HG03103 (cell line): ENCODE results near the gene PYGB.
"Not testable (repeated sequence)": the region's sequence is repeated elsewhere in the genome, so short reads cannot be mapped to it uniquely, and the experiment has no call there.

Experiments
- ATAC-seq: cut with Tn5 transposase; IDR thresholded peaks from one replicate; pipeline ENCODE4 v1.9.1; 2021; ENCODE audit warnings: low read depth; ENCODE audit not compliant: unreplicated experiment

PYGB gene

DNA sequence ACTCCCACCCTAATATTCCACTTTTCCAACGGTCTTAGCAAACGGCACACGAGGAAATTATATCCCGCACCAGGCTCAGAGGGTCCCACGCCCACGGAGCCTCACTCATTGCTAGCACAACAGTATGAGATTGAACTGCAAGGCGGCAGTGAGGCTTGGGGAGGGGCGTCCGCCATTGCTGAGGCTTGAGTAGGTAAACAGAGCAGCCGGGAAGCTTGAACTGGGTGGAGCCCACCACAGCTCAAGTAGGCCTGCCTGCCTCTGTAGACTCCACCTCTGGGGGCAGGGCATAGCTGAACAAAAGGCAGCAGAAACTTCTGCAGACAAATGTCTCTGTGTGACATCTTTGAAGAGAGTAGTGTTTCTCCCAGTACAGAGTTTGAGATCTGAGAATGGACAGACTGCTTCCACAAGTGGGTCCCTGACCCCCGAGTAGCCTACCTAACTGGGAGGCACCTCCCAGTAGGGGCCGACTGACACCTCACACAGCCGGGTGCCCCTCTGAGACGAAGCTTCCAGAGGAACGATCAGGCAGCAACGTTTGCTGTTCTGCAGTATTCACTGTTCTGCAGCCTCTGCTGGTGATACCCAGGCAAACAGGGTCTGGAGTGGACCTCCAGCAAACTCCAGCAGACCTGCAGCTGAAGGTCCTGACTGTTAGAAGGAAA is 13.0 kb downstream of the PYGB start:
- ATAC-seq = not testable (repeated sequence)

DNA sequence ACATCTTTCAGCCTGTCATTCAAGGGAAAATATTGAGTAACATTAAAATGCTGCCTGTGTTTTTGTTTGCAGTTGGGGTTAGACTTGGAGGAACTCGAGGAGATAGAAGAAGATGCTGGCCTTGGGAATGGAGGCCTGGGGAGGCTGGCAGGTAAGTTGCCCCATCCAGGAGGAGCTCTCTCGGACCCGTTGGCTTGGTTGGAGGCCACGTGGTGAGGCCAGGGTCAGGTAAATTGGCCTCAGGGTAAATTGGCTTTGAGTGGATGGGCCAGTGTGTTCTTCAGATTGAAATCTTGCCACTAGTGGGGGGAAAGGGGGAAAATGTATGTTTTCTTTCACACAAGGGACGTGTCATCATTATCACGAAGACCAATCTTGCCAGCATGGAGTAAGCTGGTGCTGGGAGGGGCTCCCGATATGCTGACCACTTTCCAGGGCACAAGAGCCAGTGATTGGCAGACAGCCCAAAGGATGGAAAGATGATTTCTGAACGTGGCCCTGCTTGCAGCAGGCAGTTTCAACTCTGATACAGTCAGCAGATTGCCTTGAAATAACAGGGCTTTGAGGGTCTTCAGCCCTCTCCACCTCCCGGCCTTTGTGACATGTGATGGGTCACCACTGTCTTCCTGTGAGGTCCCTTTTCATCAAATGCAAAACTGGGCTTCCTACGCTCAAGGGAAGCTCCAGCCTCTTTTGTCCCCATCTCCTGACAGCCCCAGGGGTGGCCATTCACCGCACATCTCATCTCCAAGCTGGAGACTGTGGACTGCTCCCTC is 21.4 kb downstream of the PYGB start:
- ATAC-seq = no peak

DNA sequence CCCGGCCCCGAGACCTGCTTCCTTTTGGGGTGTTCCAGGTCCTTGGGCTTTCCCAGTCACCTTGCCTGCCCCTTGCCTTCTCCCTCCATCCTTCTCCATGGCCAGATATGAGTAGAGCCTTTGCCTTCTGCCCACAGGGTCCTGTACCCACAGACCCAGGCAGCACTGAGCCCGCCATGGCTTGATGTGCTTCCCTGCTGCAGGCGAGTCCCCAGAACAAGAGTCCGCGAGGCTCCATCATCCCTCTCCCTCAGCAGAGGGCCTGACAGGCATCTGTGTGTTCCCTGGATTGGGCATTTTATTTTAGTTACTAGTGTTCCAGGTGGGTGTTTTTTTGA is 21.9 kb downstream of the PYGB start:
- no peak for ATAC-seq

DNA sequence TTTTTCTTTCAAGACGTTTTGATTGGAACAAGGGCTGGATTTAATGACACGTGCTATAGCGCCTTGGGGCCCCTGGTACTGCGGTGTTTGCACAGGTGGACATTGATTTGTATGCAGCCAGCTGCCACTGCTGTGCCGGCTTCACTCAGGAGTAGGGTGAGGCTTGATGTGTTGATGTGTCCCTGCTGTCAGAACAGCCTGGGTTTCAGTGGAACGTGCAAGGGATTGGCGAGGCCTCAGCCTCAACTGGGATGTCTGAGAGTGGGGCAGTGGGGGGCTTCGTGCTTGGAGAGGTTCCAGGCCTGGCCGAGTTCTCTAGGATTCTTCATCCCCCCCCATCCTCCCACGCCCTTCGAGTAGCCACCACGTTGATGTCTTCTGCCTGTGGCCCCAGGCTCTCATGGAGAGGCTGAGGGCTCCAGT is 23.0 kb downstream of the PYGB start:
- ATAC-seq = no peak

DNA sequence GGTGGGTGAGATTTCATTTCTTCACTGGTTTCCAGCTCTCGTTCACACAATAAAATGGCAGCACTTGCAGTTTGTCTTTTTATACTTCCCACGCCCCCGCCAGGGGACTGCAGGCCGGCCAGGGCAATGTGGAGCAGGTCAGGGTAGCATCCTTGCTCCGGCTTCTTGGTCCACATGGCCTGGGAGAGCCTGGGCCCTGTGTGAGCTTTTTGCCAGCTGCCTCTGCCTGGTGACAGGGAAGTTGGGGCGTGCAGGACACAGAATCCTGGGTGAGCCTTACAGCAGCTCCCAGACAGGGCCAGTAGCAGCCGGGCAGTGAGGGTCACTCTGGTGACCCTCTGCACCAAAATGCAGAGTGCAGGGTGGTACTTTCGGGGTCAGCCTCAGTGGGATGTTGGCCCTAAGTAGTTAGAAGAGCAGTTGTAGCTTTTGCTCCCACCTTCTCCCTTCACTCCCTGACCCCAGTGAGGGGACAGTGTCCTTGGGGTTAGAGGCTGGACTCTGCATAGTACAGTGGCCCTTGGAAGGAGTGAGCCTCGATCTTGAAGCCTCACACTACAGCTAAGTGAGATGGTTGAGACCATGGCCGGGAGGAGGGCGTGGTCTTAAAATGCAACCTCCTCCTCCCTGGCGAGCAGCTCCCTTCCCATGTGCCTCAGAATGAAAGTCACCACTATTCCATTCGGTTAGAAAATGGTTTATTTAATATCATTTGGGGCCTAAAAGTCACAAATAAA is 23.8 kb downstream of the PYGB start:
- no peak for ATAC-seq

DNA sequence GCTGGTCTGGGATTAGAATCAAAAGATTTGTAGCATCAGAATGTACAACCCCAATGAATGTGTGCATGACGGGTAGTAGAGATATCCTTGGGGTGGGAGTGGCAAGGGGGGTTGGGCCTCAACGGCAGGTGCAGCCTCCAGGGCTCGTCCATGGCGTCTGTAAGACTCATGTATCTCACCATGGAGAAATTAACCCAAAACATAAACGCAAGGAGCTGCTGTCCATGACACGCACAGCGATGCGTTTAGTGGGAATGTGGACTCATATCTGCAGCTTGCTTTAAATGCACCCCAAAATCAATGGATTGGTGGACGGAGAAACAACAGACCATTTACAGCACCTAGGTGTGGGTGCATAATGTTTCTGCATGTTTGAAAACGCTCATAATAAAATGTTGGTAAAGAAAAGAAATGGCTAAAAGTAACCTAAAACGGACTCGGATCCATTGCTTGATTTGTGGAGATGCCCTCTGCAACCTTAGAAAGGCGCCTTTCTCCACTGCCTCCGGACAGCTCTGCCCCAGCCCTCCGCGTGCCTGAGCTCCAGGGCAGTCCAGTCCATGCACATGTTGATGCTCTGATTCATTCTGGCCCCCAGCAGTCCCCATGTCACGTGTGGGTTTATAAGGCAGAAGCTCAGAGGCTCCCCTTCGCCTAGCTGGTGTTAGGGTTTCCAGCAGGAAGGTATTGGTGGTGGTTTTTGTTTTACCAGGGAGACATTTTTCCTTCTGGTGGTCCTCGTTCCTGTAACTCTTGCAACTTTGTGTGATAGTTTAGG is 24.5 kb downstream of the PYGB start:
- no peak for ATAC-seq

DNA sequence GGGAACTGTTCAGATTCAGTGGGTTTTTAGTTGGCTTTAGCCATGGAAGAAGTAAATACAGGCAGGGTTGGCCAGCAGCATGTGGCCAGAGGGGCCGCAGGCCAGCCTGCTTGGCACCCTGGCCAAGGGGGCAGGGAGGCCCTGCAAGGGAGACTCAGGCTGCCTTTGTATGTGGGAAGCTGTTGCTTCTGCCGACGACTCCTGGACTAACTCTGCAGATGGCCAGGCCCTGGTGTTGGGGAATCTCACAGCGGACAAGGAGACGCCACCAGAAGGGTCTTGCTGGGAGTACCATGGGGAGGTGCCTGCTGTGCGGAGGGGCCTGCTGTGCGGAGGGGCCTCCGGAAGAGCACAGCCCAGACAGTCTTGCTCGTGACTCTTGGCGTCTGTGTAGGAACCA is 25.2 kb downstream of the PYGB start:
- ATAC-seq = no peak

DNA sequence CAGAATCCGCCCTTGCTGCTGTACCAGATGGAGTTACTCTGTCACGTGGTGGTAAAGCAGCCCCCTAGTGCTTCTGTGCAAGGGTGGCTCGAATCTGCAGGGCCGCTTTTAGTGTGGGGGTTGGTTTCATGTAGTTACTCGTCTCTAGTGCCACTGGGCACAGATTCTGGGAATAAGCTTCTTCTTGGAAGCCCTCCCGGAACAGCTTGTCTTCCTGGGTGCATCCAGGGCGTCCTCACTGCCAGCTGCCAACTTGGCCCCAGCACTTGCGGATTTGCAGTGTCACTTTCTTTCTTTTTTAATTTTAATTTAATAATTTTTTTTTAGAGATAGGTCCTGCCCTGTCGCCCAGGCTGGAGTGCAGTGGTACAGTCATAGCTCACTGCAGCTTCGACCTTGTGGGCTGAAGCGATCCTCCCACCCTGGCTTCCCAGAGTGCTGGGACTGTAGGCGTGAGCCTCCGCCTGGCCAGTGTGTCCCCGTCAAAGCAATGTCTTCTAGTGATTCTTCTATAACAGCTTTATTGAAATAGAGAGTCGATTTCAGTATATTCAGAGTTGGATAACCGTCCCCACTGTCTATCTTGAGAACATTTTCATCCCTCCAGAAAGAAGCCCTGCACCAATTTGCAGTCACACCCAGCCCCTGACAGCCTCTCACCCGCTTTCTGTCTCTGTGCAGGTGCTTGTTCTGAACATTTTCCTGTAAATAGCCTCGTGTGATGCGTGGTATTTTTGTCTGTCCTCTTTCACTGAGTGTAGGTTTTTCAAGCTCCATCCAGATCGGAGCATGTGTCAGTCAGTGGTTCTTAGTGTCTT is 25.9 kb downstream of the PYGB start:
- no peak for ATAC-seq

DNA sequence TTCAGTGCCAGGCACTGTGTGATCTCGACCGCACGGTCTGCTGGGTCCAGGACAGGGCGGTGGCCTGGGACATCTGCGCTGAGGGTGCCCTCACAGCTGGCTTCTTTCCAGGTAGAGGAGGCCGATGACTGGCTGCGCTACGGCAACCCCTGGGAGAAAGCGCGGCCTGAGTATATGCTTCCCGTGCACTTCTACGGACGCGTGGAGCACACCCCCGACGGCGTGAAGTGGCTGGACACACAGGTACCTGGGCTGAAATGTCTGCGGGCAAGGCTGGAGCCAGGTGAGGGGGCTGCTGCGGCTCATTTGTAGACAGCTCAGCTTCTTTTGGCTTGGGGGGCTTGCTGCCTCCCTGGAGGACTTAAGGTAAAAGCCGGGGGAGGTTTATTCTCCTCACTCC is 26.6 kb downstream of the PYGB start:
- no peak for ATAC-seq

DNA sequence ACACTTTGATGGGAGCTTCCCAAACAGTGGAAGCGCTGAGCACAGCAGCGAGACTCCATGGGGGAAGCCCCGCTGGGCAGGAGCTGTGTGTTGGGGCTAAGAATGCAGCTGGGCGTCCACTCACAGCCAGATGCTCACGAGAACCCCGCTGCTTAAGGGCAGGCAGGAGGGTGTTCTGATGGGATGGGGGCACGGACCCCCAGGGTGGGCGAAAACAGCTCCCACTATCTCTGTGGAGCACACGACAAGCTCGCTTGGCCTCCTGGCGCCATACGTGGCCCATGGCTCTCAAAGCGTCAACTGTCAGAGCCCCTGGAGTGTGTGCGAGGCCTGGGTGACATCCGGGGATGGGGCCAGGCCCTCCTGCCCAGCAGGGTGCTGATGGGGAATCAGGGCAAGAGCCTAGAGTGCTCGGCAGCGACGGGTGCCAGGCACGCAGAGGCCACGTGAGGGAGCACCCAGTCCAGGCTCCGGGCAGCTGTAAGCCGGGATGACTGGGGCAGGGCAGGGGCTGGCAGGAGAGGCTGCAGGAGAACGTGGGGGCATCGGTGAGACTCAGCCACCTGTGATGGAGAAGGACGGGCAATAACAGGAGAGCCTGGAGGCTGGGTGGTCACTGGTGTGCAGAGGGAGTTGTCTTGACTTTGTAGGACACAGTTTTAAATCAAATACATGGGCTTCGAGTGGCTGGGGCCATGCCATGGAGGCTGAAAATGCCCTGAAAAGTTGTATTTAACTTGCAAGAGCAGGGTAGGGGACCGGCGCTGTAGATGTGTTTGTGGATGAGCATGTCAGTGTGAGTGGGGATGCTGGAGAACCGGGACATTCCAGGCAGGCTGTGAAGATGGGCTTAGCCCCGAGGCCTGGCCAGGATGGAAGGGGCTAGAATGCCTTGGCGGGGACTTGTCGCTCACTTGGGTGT is 27.3 kb downstream of the PYGB start:
- ATAC-seq = no peak

DNA sequence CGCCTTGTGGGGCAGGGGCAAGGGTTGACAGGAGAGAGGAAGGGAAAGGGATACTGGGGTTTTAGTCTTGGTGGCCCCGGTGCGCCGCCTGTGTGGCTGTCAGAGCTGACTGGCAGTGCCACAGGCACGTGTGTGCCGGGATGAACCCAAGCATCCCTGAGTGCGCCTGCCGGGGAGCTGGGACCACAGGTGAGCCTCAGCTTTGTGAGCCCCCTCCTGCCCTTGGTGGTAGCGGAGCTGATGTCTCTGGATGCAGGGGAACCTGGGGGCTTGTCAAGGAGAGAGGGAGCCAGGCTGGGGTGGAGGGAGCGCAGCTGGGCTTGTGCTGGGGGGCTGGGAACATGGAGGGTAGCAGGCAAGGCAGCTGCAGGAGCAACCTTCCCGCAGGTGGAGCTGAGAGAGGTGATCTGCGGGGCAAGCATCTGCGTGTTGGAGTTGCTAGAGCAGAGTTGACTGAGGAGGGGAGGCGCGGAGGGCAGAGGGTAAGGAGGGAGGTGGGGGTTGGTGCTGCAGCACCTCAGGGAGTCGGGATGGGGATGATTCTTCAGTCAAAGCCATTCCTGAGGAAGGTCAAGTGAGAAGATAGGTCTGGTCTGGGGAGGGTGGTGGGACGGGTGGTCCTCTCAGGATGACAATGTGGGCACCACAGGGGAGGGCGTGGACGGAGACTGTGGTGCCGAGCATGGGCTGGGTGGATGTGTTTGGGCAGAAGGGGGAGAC is 28.1 kb downstream of the PYGB start:
- ATAC-seq = no peak

DNA sequence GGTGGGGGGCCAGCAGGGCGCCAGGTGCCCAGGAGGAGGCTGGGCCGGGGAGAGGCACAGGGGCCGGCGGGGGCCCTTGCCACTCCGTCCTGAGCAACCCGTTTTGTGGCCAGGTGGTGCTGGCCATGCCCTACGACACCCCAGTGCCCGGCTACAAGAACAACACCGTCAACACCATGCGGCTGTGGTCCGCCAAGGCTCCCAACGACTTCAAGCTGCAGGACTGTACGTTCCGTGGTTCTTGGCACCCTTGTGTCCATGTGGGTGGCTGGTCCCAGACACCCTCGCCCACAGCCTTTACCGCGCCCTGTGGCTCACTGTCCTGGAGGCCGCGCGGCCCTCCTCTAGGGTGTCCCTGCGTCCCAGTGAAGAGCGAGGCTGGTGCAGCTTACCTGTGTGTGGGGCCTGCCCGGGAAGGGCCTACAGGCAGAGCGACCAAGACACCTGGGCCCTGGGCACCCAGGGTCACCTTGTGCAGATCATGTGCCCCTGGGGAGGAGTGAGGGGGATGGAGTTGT is 28.7 kb downstream of the PYGB start:
- no peak for ATAC-seq

DNA sequence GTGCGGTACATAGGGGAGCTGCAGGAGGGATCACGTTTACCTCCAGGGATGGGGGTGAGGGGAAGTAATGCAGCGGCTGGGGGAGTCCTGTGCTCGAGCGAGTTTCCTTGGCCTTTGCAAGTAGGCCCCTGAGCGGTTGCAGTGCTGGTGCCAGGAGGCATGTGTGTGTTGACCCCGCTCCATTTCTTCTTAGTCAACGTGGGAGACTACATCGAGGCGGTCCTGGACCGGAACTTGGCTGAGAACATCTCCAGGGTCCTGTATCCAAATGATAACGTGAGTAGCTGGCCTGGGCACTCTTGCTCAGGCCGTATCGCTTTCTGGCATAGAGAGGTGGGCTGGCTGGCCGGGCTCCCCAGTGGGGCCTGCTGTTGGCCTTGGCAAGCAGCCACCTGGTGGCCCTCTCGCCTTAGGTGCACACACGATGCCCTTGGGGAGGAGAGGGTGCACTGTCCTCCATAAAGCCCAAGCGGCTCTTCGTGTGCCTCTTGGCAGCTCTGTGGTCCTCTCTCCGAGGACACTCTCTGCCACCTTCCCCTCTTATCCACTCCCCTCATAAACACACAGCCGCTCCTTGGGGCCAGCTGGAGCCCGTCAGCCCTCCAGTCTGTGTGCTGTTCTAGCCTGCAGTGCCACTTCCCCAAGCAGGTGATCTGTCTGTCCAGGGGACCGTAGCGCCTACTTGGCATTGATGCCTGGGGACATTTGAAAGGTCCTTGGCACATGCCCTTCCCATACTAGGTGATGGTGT is 29.3 kb downstream of the PYGB start:
- ATAC-seq = no peak

DNA sequence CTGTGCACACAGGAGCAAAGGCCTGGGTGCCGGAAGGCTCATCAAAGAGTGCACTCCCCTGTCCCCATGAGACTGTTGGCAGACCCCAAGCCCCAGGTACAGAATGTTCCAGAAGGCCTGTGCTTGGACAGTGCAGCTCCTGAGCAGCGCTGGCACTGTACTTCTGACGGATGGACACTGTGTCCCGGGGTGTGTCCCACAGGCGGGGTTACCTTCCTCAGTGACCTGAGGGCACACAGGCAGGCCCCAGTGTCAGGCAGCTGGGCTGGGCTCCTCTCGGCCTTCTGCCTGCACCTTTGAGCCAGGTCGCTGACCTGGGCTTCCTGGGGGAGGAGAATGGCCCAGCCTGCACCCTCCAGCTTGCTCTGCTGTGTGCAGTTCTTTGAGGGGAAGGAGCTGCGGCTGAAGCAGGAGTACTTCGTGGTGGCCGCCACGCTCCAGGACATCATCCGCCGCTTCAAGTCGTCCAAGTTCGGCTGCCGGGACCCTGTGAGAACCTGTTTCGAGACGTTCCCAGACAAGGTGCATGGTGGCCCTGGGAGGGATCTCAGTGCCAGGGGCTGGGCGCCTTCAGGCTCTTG is 30.1 kb downstream of the PYGB start:
- ATAC-seq = no peak

DNA sequence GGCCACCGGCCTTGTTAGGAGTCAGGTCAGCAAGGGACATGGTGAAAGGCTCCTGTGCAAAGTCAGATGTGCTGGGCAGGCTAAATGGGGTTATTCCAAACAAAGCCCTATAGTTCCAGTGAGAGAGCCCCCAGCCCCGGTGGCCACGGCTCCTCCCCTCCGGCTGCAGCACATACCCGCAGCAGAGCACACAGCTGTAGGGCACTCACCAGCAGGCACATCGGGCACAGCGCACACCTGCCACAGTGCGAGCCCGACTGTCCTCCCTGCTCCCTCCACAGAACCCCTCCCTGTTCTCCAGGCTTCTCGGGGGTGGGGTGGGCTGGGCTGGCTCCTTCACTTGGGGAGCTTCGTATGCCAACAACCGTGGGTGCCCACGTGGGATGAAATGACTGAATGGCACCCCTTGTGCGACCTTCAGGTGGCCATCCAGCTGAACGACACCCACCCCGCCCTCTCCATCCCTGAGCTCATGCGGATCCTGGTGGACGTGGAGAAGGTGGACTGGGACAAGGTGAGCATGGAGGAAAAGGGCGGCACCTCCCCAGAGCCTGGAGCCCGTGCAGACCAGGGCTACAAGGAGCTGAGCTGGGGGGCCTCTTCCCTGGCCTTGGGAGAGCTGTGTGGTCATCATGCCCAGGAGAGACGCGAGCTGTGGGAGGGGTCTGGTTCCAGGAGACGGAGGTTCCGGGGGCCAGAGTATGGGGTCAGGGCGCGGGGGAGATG is 30.9 kb downstream of the PYGB start:
- no peak for ATAC-seq

DNA sequence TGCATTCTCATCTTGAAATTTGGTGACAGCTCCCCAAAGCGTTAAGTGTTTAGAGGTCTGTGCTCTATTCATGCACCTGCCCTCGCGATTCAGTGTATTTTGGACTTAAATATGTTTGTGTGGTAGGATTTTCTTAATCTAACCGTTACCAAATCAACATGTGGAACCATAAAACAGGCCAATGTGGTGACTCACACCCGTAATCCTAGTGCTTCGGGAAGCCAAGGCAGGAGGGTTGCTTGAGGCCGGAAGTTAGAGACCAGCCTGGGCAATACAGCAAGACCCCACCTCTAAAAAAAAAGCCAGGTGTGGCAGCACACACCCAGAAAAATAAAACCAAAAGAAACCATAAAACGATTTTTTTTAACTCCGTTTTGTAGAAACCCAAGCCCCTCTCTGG is 31.5 kb downstream of the PYGB start:
- ATAC-seq = no peak
